Measurements from ENCODE around the gene ARPP21.
"Not testable (repeated sequence)": the region's sequence is repeated elsewhere in the genome, so short reads cannot be mapped to it uniquely, and the experiment has no call there.

ARPP21 gene

GRCh38 chr3:35785234-35785888, 146.0 kb downstream of the ARPP21 start:
- TF ChIP-seq CTCF (IDR thresholded peaks at IDR 0.05; ENCODE audit: low read depth, low read length), result no peak
- no peak overlapping the region for H3K4me3 ChIP-seq (ENCODE audit: low read depth, low read length)

- no peak for TF ChIP-seq CTCF (IDR thresholded peaks at IDR 0.05; ENCODE audit: low read depth, low read length)
- H3K4me3 ChIP-seq (ENCODE audit: low read depth, low read length), result no peak overlapping the region
These were observed 148.6 kb downstream of the ARPP21 start for GRCh38 chr3:35787936-35788335.

GRCh38 chr3:35789042-35789831, 149.9 kb downstream of the ARPP21 start:
- H3K4me3 ChIP-seq (ENCODE audit: low read depth, low read length), result no peak overlapping the region
- TF ChIP-seq CTCF (IDR thresholded peaks at IDR 0.05; ENCODE audit: low read depth, low read length), result no peak

GRCh38 chr3:35790764-35791163, 151.4 kb downstream of the ARPP21 start:
- H3K4me3 ChIP-seq (ENCODE audit: low read depth, low read length), result no peak overlapping the region
- TF ChIP-seq CTCF (IDR thresholded peaks at IDR 0.05; ENCODE audit: low read depth, low read length), result no peak

- H3K4me3 ChIP-seq (ENCODE audit: low read depth, low read length), result no peak overlapping the region
- TF ChIP-seq CTCF (IDR thresholded peaks at IDR 0.05; ENCODE audit: low read depth, low read length), result no peak
These were observed 154.3 kb downstream of the ARPP21 start for GRCh38 chr3:35793667-35794066.

- no peak overlapping the region for H3K4me3 ChIP-seq (ENCODE audit: low read depth, low read length)
- no peak for TF ChIP-seq CTCF (IDR thresholded peaks at IDR 0.05; ENCODE audit: low read depth, low read length)
These were observed 161.7 kb downstream of the ARPP21 start for GRCh38 chr3:35800960-35801459.

- no peak for TF ChIP-seq CTCF (IDR thresholded peaks at IDR 0.05; ENCODE audit: low read depth, low read length)
- no peak overlapping the region for H3K4me3 ChIP-seq (ENCODE audit: low read depth, low read length)
These were observed 175.2 kb downstream of the ARPP21 start for GRCh38 chr3:35814531-35814930.

- not testable (repeated sequence) for H3K4me3 ChIP-seq (ENCODE audit: low read depth, low read length)
These were observed 176.5 kb downstream of the ARPP21 start for GRCh38 chr3:35815796-35816195.
